Activated CD4-positive, alpha-beta T cell treated with anti-CD3 and anti-CD28 coated beads, Interleukin-2, amount 10 ng/mL, durations not matched to agents 7 days and 5 days (primary cell): ENCODE data around the gene WWOX. TPM values are rescaled to one million over a fixed set of nuclear protein-coding genes. Genes with fewer than 3 reads are reported as not detected.
A peak's percentile ranks its signal among the peaks of the same experiment; 100 is the strongest.

Experiments
- CTCF ChIA-PET: fragments of 350-600 bp; sonication (Branson Sonifier 250); formaldehyde crosslinking; loops from one replicate; lab custom pipeline; 2021; ENCODE audit warnings: antibody characterized with exemption; lab: Charles Lee
- POLR2A ChIA-PET: fragments of 350-600 bp; sonication (Branson Sonifier 250); formaldehyde crosslinking; loops from one replicate; lab custom pipeline; 2021; ENCODE audit warnings: antibody characterized with exemption; lab: Charles Lee
- DNase-seq: peaks from one replicate; pipeline ENCODE4 v3.0.0-alpha.2; 2020
- H3K27ac Mint-ChIP-seq: one replicate; pipeline ENCODE4 v1.8.0; 2021; ENCODE audit warnings: mild to moderate bottlenecking, moderate library complexity, mixed read lengths
- H3K27me3 Mint-ChIP-seq: one replicate; pipeline ENCODE4 v1.8.0; 2021; ENCODE audit warnings: mixed read lengths
- H3K36me3 Mint-ChIP-seq: one replicate; pipeline ENCODE4 v1.8.0; 2021; ENCODE audit warnings: low read depth, mixed read lengths
- H3K4me1 Mint-ChIP-seq: one replicate; pipeline ENCODE4 v1.8.0; 2021; ENCODE audit warnings: mixed read lengths
- H3K4me3 Mint-ChIP-seq: one replicate; pipeline ENCODE4 v1.8.0; 2021; ENCODE audit warnings: mild to moderate bottlenecking, moderate library complexity, mixed read lengths
- H3K9me3 Mint-ChIP-seq: one replicate; pipeline ENCODE4 v1.8.0; 2021; ENCODE audit warnings: mixed read lengths
- total RNA-seq, 2 experiments: library from RNA; stranded (reverse); gene quantifications; one replicate each; pipeline ENCODE4 v1.2.3, GENCODE V29; 2021

The WWOX gene
- total RNA-seq, 2 experiments from 2014 or later = 22.2 to 28.9 TPM

GRCh38 chr16:78815713-78816112, 716.3 kb downstream of the WWOX start:
- H3K4me3 Mint-ChIP-seq = no peak overlapping the region
- no peak overlapping the region for H3K27ac Mint-ChIP-seq
- H3K27me3 Mint-ChIP-seq = no peaks in the 10 kb centered on the region
- no peaks in the 10 kb centered on the region for H3K36me3 Mint-ChIP-seq
- DNase-seq = no peak
- H3K9me3 Mint-ChIP-seq = peaks cover 2% of the 10 kb centered on the region
- no peaks in the 10 kb centered on the region for H3K4me1 Mint-ChIP-seq
- ChIA-PET POLR2A (no interaction called here), CTCF (no interaction called here)

- DNase-seq = no peak
- H3K36me3 Mint-ChIP-seq = no peaks in the 10 kb centered on the region
- ChIA-PET CTCF (interaction anchor here (0.6 to 1.2 kb wide), 3 partner anchors 46 to 87 kb away, joined by 3 read pairs; no protein-coding TSS in a partner anchor), POLR2A (no interaction called here)
- no peak overlapping the region for H3K4me3 Mint-ChIP-seq
- H3K4me1 Mint-ChIP-seq = no peaks in the 10 kb centered on the region
- no peaks in the 10 kb centered on the region for H3K27me3 Mint-ChIP-seq
- peaks cover 5% of the 10 kb centered on the region for H3K9me3 Mint-ChIP-seq
- H3K27ac Mint-ChIP-seq = no peak overlapping the region
These were observed 717.2 kb downstream of the WWOX start for GRCh38 chr16:78816499-78817195.

DNA sequence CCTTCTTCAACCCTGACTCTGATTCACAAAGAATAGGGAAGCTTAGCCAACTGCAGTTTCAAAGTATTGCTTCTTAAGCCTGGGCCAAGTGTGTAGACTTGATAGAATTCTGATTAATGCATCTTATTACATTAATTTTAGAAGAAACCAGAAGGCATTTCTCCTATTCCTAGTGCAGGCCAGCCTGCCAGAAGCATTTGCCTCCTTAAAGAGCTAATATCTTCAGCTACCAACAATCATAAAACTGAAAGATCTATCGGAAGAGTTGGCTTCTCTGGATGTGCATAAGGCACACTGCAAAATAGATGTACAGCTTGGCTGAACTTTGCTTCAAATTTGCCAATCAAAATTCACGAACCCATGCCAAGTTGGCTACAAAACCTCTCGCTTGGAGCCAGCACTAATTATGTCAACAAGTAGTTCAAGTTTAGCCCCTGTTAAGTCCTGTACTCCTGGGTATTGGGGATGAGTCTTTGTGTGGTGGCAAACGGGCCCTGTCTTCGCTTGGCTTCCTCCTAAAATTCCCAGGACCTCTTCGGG, 717.8 kb downstream of the WWOX start:
- Mint-ChIP-seq H3K27ac (no peak overlapping the region), H3K27me3 (no peaks in the 10 kb centered on the region), H3K36me3 (no peaks in the 10 kb centered on the region), H3K4me1 (no peaks in the 10 kb centered on the region), H3K4me3 (no peak overlapping the region), H3K9me3 (peaks cover 5% of the 10 kb centered on the region)
- no peak for DNase-seq
- POLR2A ChIA-PET = no interaction called here
- CTCF ChIA-PET = interaction anchor here (0.6 to 1.2 kb wide), 2 partner anchors 47 to 48 kb away, joined by 3 read pairs; no protein-coding TSS in a partner anchor

DNA sequence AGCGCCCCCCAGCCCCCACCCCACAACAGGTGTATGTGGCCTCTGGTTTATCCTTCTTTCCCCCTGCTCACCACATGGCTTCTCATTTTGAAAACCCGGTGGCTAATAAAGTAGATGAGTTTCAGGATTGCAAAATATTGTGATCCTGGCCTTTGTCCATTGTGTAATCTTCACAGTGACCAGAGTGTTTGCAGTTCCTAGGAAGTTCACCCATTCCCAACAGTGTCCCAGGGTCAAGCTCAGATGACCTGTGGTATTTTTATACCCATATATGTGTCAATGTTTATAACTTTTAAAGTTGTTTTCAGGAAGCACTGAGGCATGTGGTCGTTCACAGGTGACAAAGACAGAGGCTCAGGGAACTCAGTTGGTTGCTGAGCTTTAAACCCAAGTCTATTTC, 721.9 kb downstream of the WWOX start:
- H3K4me1 Mint-ChIP-seq = no peaks in the 10 kb centered on the region
- H3K27ac Mint-ChIP-seq = no peak overlapping the region
- POLR2A ChIA-PET = no interaction called here
- peaks cover 2% of the 10 kb centered on the region for H3K36me3 Mint-ChIP-seq
- CTCF ChIA-PET = no interaction called here
- peaks cover 13% of the 10 kb centered on the region for H3K9me3 Mint-ChIP-seq
- no peak overlapping the region for H3K4me3 Mint-ChIP-seq
- DNase-seq = no peak
- H3K27me3 Mint-ChIP-seq = no peaks in the 10 kb centered on the region

- no peak for DNase-seq
- Mint-ChIP-seq H3K36me3 (peaks cover 2% of the 10 kb centered on the region), H3K4me1 (no peaks in the 10 kb centered on the region), H3K9me3 (peaks cover 13% of the 10 kb centered on the region), H3K27ac (no peak overlapping the region), H3K4me3 (no peak overlapping the region), H3K27me3 (no peaks in the 10 kb centered on the region)
- ChIA-PET POLR2A (no interaction called here), CTCF (no interaction called here)
These were observed 723.1 kb downstream of the WWOX start for GRCh38 chr16:78822509-78822908.

GRCh38 chr16:78823027-78823426, 723.6 kb downstream of the WWOX start:
- H3K9me3 Mint-ChIP-seq = peaks cover 13% of the 10 kb centered on the region
- H3K27me3 Mint-ChIP-seq = no peaks in the 10 kb centered on the region
- ChIA-PET CTCF (interaction anchor here (1.1 kb wide), 1 partner anchor 369 kb away, joined by 3 read pairs; no protein-coding TSS in a partner anchor), POLR2A (no interaction called here)
- no peak overlapping the region for H3K27ac Mint-ChIP-seq
- H3K36me3 Mint-ChIP-seq = peaks cover 2% of the 10 kb centered on the region
- H3K4me1 Mint-ChIP-seq = no peaks in the 10 kb centered on the region
- DNase-seq = no peak
- H3K4me3 Mint-ChIP-seq = no peak overlapping the region

DNA sequence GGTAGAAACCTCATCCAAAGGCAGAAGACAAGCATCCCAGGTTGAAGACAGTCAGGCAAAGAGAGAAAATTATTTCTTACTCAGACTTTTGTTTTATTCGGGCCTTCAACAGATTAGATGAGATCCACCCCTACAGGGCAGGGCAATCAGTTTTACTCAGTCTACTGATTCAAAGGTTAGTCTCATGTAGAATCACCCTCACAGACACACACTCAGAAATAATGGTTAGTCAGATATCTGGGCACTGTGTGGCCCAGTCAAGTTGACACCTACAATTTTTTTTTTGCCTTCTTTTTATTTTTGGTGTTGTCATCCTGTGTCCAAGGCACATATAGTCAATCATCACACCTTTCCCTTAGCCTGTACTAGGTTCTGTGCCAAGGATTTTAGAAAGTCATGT, 729.8 kb downstream of the WWOX start:
- Mint-ChIP-seq H3K9me3 (peaks cover 3% of the 10 kb centered on the region), H3K27me3 (no peaks in the 10 kb centered on the region), H3K36me3 (peaks cover 2% of the 10 kb centered on the region), H3K4me3 (no peak overlapping the region), H3K27ac (no peak overlapping the region), H3K4me1 (no peaks in the 10 kb centered on the region)
- ChIA-PET CTCF (no interaction called here), POLR2A (no interaction called here)
- DNase-seq = no peak

DNA sequence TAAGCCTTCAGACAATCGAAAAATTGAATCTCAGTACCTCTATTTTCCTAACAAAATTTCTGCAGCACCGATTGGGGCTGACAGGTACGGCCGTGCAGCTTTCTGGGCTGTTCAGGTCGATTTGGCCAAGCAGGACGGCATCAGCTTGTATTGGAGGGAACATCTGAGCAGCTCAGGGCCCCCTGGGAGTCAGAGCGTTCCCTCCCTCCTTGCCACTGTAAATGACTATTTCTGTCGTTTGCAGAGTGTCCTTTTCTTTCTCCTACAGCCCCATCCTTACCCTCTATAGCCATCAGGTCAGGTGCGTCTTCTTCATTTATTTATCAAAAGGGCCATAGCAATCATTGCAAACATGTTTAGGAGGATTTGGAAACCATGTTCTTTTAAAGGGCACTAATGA, 731.1 kb downstream of the WWOX start:
- Mint-ChIP-seq H3K9me3 (no peaks in the 10 kb centered on the region), H3K27ac (no peak overlapping the region), H3K36me3 (no peaks in the 10 kb centered on the region), H3K4me1 (no peaks in the 10 kb centered on the region), H3K4me3 (no peak overlapping the region), H3K27me3 (no peaks in the 10 kb centered on the region)
- CTCF ChIA-PET = no interaction called here
- DNase-seq = no peak
- POLR2A ChIA-PET = no interaction called here

- DNase-seq = no peak
- Mint-ChIP-seq H3K4me3 (no peak overlapping the region), H3K36me3 (no peaks in the 10 kb centered on the region), H3K27ac (no peak overlapping the region), H3K27me3 (no peaks in the 10 kb centered on the region), H3K4me1 (peaks cover 3% of the 10 kb centered on the region), H3K9me3 (no peaks in the 10 kb centered on the region)
- ChIA-PET CTCF (no interaction called here), POLR2A (no interaction called here)
These were observed 732.6 kb downstream of the WWOX start for GRCh38 chr16:78832100-78832499.

DNA sequence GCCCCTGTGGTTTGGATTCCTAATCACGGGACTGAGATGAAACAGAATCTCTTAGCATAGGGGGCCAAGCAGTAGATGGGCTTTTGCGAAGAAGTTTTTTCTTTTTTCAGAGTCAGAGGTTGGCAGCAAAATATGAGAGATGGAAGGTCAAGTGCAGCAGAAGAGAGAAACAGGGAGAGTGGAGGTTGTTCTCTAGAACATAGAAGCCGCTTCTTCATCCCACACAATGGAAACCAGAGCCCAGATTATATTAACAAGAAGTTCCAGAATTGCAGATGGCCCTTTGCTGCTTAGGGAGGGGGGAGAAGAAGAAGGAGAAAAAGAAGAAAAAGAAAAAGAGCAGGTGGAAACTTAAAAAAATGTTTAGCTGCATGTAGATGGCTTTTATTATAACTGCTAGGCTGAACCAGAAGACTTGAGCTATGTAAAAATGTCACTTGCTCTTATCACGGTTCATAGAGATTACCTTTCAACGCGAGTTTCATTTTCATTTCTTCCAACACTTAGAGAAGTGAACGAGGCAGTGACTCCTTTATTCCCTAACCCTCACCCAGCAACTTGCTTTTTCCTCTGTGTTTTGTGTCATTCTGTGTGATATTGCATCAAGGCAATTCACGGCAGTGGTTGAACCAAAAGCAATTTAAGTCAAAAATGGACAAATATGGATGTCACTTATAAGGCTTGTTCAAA, 737.5 kb downstream of the WWOX start:
- no peaks in the 10 kb centered on the region for H3K27me3 Mint-ChIP-seq
- POLR2A ChIA-PET = no interaction called here
- H3K27ac Mint-ChIP-seq = peak overlapping the region; percentile 84
- CTCF ChIA-PET = interaction anchor here (1.5 kb wide), 1 partner anchor 15 kb away, joined by 4 read pairs; no protein-coding TSS in a partner anchor
- no peaks in the 10 kb centered on the region for H3K36me3 Mint-ChIP-seq
- H3K9me3 Mint-ChIP-seq = no peaks in the 10 kb centered on the region
- H3K4me1 Mint-ChIP-seq = peaks cover 3% of the 10 kb centered on the region
- peak overlapping the region; percentile 27 for H3K4me3 Mint-ChIP-seq
- DNase-seq = no peak

DNA sequence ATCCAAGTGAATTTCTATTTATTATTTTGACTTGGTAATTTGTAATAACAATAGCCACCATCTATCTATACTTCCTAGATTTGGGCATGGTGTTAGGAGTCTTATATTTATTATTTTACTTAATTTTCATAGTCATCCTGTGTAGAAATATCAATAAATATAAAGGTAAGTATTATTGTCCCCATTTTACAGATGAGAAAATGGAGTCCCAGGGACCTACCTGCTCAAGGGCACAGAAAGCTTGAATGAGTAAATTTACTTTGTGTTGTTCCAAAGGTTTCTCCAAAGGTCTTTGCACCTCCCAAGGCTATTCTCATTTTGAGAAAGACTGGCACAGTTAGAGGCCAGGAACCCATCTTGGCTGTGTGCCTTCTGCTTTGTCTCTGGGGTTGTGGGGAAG, 738.3 kb downstream of the WWOX start:
- H3K4me1 Mint-ChIP-seq = peaks cover 3% of the 10 kb centered on the region
- DNase-seq = no peak
- no peaks in the 10 kb centered on the region for H3K27me3 Mint-ChIP-seq
- no peaks in the 10 kb centered on the region for H3K36me3 Mint-ChIP-seq
- ChIA-PET CTCF (interaction anchor here (1.5 kb wide), 1 partner anchor 14 kb away, joined by 4 read pairs; no protein-coding TSS in a partner anchor), POLR2A (no interaction called here)
- H3K27ac Mint-ChIP-seq = no peak overlapping the region
- no peak overlapping the region for H3K4me3 Mint-ChIP-seq
- no peaks in the 10 kb centered on the region for H3K9me3 Mint-ChIP-seq

GRCh38 chr16:78838276-78838675, 738.8 kb downstream of the WWOX start:
- no peaks in the 10 kb centered on the region for H3K9me3 Mint-ChIP-seq
- H3K4me3 Mint-ChIP-seq = no peak overlapping the region
- no peak overlapping the region for H3K27ac Mint-ChIP-seq
- ChIA-PET CTCF (no interaction called here), POLR2A (no interaction called here)
- H3K27me3 Mint-ChIP-seq = no peaks in the 10 kb centered on the region
- no peaks in the 10 kb centered on the region for H3K36me3 Mint-ChIP-seq
- H3K4me1 Mint-ChIP-seq = peaks cover 3% of the 10 kb centered on the region
- no peak for DNase-seq

GRCh38 chr16:78842950-78843349, 743.5 kb downstream of the WWOX start:
- CTCF ChIA-PET = no interaction called here
- no peak overlapping the region for H3K4me3 Mint-ChIP-seq
- DNase-seq = no peak
- no peaks in the 10 kb centered on the region for H3K27me3 Mint-ChIP-seq
- H3K9me3 Mint-ChIP-seq = no peaks in the 10 kb centered on the region
- H3K36me3 Mint-ChIP-seq = no peaks in the 10 kb centered on the region
- no peaks in the 10 kb centered on the region for H3K4me1 Mint-ChIP-seq
- POLR2A ChIA-PET = no interaction called here
- no peak overlapping the region for H3K27ac Mint-ChIP-seq
